Motor neuron (in vitro differentiated cells): ENCODE data around the gene RDH5. TPM values are rescaled to one million over a fixed set of nuclear protein-coding genes. Genes with fewer than 3 reads are reported as not detected.
A peak's percentile ranks its signal among the peaks of the same experiment; 100 is the strongest.

Experiments
- ATAC-seq, 8 experiments: fragments of 200-7000 bp; cut with Tn5 transposase; replicated peaks in 6 of 8; 2 replicates each; pipeline ENCODE4 v1.8.0; 2021; ENCODE audit warnings: mild to moderate bottlenecking in 8 of 8, moderate library complexity in 8 of 8
- H3K27ac ChIP-seq, 2 donors: fragments of 250-450 bp; sonication (Bioruptor Pico); 2 replicates each; pipeline ENCODE4 v1.9.0; 2021; ENCODE audit warnings: antibody characterized with exemption in 2 of 2, mild to moderate bottlenecking in 2 of 2, moderate library complexity in 1 of 2
- H3K4me1 ChIP-seq, 2 donors: fragments of 250-450 bp; sonication (Bioruptor Pico); replicated peaks in 1 of 2; 2 replicates each; pipeline ENCODE4 v1.6.1; 2021; ENCODE audit warnings: antibody characterized with exemption in 2 of 2, mild to moderate bottlenecking in 2 of 2, moderate library complexity in 1 of 2
- H3K4me3 ChIP-seq, 5 donors: fragments of 250-450 bp; sonication (Bioruptor Pico); 2 replicates each; pipeline ENCODE4 v1.9.0; 2021; ENCODE audit warnings: antibody characterized with exemption in 5 of 5, mild to moderate bottlenecking in 5 of 5, moderate library complexity in 4 of 5
- WGBS, 10 experiments: fragments of 450-650 bp; shearing (Covaris generic); methylation state at CpG; one replicate each; pipeline ENCODE4 v1.0.0; 2022; 5-methylcytosine and 5-hydroxymethylcytosine counted together
- in situ Hi-C, 9 experiments: fragments of 400-800 bp; cut with MboI; loops; one replicate each; pipeline ENCODE4 v1.15.0; 2021; ENCODE audit warnings: low sequenced_read_pairs in 9 of 9, low pct_unique_long_range_greater_than_20kb in 2 of 9; ENCODE audit not compliant: unreplicated experiment in 9 of 9
- total RNA-seq, 8 experiments: library from RNA; unstranded; fragments of 300-600 nt; gene quantifications; 2 replicates each; pipeline versions ENCODE4 v1.2.3 to v1.2.4, GENCODE V29; 2022

Gene RDH5
- 10 to 100 TPM in 1 of 8 experiments, 1 to 10 TPM in 7; 1.4 to 23.6 (median 3.6) TPM for total RNA-seq

GRCh38 chr12:55720071-55720564 lies at the start of gene RDH5:
Gene RDH5 (plus strand): TSS chr12:55720393. CDS start chr12:55721185, 792 bp downstream.
- in situ Hi-C loops, result no loop called here

GRCh38 chr12:55671746-55672145 lies 48.4 kb upstream of the RDH5 start:
- Histone ChIP-seq H3K4me1 (no peaks in the 10 kb centered on the region), H3K4me3 (no peak overlapping the region), H3K27ac (no peak overlapping the region)
- no peak for ATAC-seq
- WGBS, 10 experiments, result 0 to 73% (median 50%) methylated on average over 1 to 4 of the region's 4 CpGs; no CpG with 5 or more reads in 1 of the 10 experiments
- in situ Hi-C loops, result no loop called here

More at GRCh38 chr12:55720071-55720564, at the start of gene RDH5:
- Histone ChIP-seq H3K4me3 (no peak within 1 kb of the TSS), H3K27ac (no peak within 1 kb of the TSS), H3K4me1 (peaks cover 0 to 9% of the 10 kb centered on the region in 2 donors)
- 67 to 100% (median 94%) methylated on average over 1 to 4 of the region's 6 CpGs; no CpG with 5 or more reads in 6 of the 10 experiments for WGBS, 10 experiments
- peak in 2 of 8 experiments; percentile 7 to 30 for ATAC-seq

DNA sequence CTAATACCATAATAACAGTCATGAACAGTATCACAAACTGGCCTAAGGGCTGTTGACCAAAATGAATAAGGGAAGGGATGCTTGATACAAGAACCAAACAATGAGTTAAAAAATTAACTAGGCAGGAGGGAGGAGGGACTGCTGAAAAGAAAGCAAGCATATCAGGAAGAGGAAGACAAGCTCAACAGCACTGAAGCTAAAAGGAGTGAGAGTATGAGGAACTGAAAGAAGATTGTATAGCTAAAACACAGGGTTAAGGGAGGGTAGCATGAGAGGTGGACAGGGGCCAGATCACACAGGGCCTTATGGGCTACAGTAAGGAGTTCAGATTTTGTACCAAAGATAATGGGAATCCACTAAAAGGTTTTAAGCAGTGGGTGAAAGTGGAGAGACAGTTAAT lies 46.6 kb upstream of the RDH5 start:
- Histone ChIP-seq H3K4me1 (no peaks in the 10 kb centered on the region), H3K27ac (no peak overlapping the region), H3K4me3 (no peak overlapping the region)
- no peak for ATAC-seq
- in situ Hi-C loops, result no loop called here

GRCh38 chr12:55675666-55676065 lies 44.5 kb upstream of the RDH5 start:
- in situ Hi-C loops, result no loop called here
- no peak for ATAC-seq
- no peak overlapping the region for H3K4me3 ChIP-seq
- H3K27ac ChIP-seq, result no peak overlapping the region
- H3K4me1 ChIP-seq, result no peaks in the 10 kb centered on the region
- 65 to 100% (median 82%) methylated on average over 1 to 7 of the region's 8 CpGs; no CpG with 5 or more reads in 2 of the 10 experiments for WGBS, 10 experiments

- H3K4me3 ChIP-seq, result no peak overlapping the region
- in situ Hi-C loops, result no loop called here
- ATAC-seq, result no peak
- 35 to 85% (median 57%) methylated on average over 4 to 6 of the region's 6 CpGs; no CpG with 5 or more reads in 1 of the 10 experiments for WGBS, 10 experiments
- H3K27ac ChIP-seq, result no peak overlapping the region
- H3K4me1 ChIP-seq, result no peaks in the 10 kb centered on the region
Measured at GRCh38 chr12:55676707-55677106, 43.5 kb upstream of the RDH5 start.

- 57 to 100% (median 82%) methylated on average over 1 to 4 of the region's 5 CpGs; no CpG with 5 or more reads in 3 of the 10 experiments for WGBS, 10 experiments
- no peak overlapping the region for H3K27ac ChIP-seq
- no peaks in the 10 kb centered on the region for H3K4me1 ChIP-seq
- ATAC-seq, result no peak
- no peak overlapping the region for H3K4me3 ChIP-seq
- in situ Hi-C loops, result no loop called here
Measured at GRCh38 chr12:55679691-55680090, 40.5 kb upstream of the RDH5 start.

DNA sequence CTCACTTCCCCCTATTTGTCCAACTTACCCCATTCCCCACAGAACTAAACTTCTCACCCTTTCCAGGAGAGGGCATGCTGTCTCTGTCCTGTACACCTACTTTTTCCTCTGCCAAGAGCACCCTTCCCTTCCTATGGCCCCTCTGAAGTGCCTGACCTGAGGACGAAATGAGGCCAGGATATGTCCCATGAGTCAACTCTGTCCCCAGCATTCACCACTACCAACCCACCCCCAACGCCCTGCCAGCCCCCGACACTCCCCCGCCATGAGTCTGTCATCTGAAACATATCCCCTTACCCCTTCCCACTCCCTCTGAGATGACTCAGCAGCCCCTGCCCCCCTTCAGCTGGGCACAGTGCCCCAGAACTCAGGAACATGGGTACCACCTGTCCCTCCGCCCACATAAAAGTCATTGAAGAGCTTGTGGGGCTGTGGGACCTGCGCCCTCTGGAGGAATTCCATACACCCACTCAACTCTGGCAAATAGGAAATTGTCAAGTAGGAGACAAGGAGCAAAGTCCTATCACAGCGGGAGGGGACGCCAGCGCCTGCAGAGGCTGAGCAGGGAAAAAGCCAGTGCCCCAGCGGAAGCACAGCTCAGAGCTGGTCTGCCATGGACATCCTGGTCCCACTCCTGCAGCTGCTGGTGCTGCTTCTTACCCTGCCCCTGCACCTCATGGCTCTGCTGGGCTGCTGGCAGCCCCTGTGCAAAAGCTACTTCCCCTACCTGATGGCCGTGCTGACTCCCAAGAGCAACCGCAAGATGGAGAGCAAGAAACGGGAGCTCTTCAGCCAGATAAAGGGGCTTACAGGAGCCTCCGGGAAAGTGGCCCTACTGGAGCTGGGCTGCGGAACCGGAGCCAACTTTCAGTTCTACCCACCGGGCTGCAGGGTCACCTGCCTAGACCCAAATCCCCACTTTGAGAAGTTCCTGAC lies 38.8 kb upstream of the RDH5 start:
- 78 to 100% (median 88%) methylated on average over 1 to 6 of the region's 17 CpGs; no CpG with 5 or more reads in 6 of the 10 experiments for WGBS, 10 experiments
- Histone ChIP-seq H3K4me1 (no peaks in the 10 kb centered on the region), H3K4me3 (no peak overlapping the region), H3K27ac (no peak overlapping the region)
- in situ Hi-C loops, result no loop called here
- peak in 5 of 8 experiments; percentile 37 to 93 (median 80) for ATAC-seq

DNA sequence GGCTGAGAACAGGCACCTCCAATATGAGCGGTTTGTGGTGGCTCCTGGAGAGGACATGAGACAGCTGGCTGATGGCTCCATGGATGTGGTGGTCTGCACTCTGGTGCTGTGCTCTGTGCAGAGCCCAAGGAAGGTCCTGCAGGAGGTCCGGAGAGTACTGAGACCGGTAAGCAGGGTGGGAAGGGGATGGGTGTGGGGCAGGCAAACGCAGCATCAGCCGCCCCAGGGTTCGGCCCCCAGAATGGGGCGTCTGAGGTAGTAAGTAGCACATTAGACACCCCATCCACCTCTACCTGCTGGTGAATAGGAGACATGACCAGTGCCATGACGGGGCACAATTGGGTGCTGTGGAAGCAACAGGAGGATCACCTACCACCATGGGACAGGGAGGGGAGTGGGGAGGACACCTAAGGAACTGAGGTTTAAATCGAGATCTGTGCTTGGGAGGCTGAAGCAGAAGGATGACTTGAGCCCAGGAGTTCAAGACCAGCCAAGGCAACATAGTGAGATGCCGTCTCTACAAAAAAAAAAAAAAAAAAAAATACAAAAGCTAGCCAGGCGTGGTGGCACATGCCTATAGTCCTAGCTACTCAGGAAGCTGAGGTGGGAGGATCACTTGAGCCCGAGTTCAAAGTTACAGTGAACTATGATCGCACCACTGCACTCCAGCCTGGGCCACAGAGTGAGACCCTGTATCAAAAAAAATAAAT lies 38.0 kb upstream of the RDH5 start:
- WGBS, 10 experiments, result 47 to 97% (median 75%) methylated on average over 1 to 11 of the region's 13 CpGs
- no peak for ATAC-seq
- in situ Hi-C loops, result no loop called here
- no peak overlapping the region for H3K27ac ChIP-seq
- H3K4me3 ChIP-seq, result no peak overlapping the region
- no peaks in the 10 kb centered on the region for H3K4me1 ChIP-seq

DNA sequence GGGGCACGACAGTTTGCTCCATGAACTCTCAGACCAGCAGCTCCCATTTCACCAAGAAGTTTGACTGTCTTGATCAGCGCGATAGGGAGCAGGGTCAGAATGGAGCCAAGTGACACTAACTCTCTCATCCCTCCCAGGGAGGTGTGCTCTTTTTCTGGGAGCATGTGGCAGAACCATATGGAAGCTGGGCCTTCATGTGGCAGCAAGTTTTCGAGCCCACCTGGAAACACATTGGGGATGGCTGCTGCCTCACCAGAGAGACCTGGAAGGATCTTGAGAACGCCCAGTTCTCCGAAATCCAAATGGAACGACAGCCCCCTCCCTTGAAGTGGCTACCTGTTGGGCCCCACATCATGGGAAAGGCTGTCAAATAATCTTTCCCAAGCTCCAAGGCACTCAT lies 36.5 kb upstream of the RDH5 start:
- Histone ChIP-seq H3K4me1 (no peaks in the 10 kb centered on the region), H3K27ac (no peak overlapping the region), H3K4me3 (no peak overlapping the region)
- in situ Hi-C loops, result no loop called here
- ATAC-seq, result no peak
- 60 to 100% (median 80%) methylated on average over 1 to 7 of the region's 7 CpGs; no CpG with 5 or more reads in 3 of the 10 experiments for WGBS, 10 experiments

DNA sequence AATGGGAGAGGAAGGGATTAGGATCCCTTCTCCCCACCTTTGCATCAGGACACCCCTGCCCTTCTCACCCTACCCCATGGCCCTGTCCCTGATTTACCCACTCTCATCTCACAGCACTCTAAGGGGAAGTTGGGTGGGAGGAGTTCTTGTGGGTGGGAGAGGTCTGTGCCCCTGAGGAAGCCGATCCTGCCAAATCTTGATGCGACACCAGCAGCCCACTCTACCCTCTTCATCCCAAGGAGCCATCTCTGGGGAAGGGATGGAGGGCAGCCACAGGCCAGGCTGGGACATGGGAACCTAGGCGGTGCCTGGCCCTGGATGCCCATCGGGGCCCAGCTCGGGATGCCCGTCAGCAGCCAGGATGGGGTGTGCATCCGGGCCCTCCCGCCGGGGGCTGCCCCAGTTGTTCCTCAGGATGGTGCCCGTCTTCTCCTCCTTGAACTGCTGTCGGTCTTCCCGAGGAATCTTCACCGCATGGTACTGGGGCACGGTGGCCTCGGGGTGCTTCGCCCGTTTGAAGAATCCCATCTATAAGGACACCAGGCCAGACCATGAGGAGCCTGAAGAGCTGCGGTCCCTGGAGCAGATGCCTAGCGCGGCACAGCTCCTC lies 35.3 kb upstream of the RDH5 start:
- WGBS, 10 experiments, result 60 to 100% (median 89%) methylated on average over 2 to 4 of the region's 20 CpGs; no CpG with 5 or more reads in 6 of the 10 experiments
- in situ Hi-C loops, result no loop called here
- ATAC-seq, result no peak
- Histone ChIP-seq H3K4me1 (no peaks in the 10 kb centered on the region), H3K27ac (no peak overlapping the region), H3K4me3 (no peak overlapping the region)

GRCh38 chr12:55685671-55686070 lies 34.5 kb upstream of the RDH5 start:
- in situ Hi-C loops, result no loop called here
- Histone ChIP-seq H3K4me3 (no peak overlapping the region), H3K27ac (no peak overlapping the region), H3K4me1 (no peaks in the 10 kb centered on the region)
- 0 to 93% (median 61%) methylated on average over 1 to 5 of the region's 5 CpGs; no CpG with 5 or more reads in 4 of the 10 experiments for WGBS, 10 experiments
- no peak for ATAC-seq

- H3K27ac ChIP-seq, result no peak overlapping the region
- H3K4me1 ChIP-seq, result no peaks in the 10 kb centered on the region
- 63 to 95% (median 82%) methylated on average over 1 to 5 of the region's 9 CpGs; no CpG with 5 or more reads in 4 of the 10 experiments for WGBS, 10 experiments
- no peak for ATAC-seq
- in situ Hi-C loops, result no loop called here
- H3K4me3 ChIP-seq, result no peak overlapping the region
Measured at GRCh38 chr12:55686366-55687010, 33.7 kb upstream of the RDH5 start.
